HFFc6 (cell line): Measurements from ENCODE around the gene UMODL1. TPM values are rescaled to one million over a fixed set of nuclear protein-coding genes. Genes with fewer than 3 reads are reported as not detected.
A peak's percentile ranks its signal among the peaks of the same experiment; 100 is the strongest.

Experiments used
- DNase-seq: peaks from one replicate; pipeline ENCODE4 v3.0.0-alpha.2; 2018
- H3K27ac Mint-ChIP-seq: 2 replicates; pipeline ENCODE4 v1.8.0; 2020; ENCODE audit warnings: mild to moderate bottlenecking, mixed read lengths
- H3K27me3 Mint-ChIP-seq: 2 replicates; pipeline ENCODE4 v1.8.0; 2021; ENCODE audit warnings: mild to moderate bottlenecking, moderate library complexity, mixed read lengths; ENCODE audit not compliant: insufficient read depth
- H3K36me3 Mint-ChIP-seq: 2 replicates; pipeline ENCODE4 v1.8.0; 2021; ENCODE audit warnings: low read depth, mixed read lengths
- H3K4me1 Mint-ChIP-seq: 2 replicates; pipeline ENCODE4 v1.8.0; 2020; ENCODE audit warnings: low read depth, mixed read lengths
- H3K4me3 Mint-ChIP-seq: 2 replicates; pipeline ENCODE4 v1.8.0; 2020; ENCODE audit warnings: mild to moderate bottlenecking, moderate library complexity, mixed read lengths
- H3K9me3 Mint-ChIP-seq: 2 replicates; pipeline ENCODE4 v1.8.0; 2020; ENCODE audit warnings: mild to moderate bottlenecking, mixed read lengths
- CTCF ChIP-seq: fragments of 200-600 bp; sonication (generic); IDR thresholded peaks from 2 replicates; pipeline ENCODE4 v1.5.0; 2021; ENCODE audit warnings: antibody characterized with exemption, mild to moderate bottlenecking
- total RNA-seq, 6 experiments: library from RNA; stranded (reverse); fragmentation: NEBNext Ultra II Directional; extraction: Animal tissue kit (Norgen Biotek cat#: 25700); gene quantifications; 2 replicates in 1 of 6; 3 replicates in 5 of 6; pipeline ENCODE4 v1.2.3, GENCODE V29; 2021

Gene UMODL1
- total RNA-seq, 6 experiments from 2014 or later: not detected

GRCh38 chr21:42039470-42039901 is 31.6 kb upstream of the UMODL1 start:
- peaks cover 42% of the 10 kb centered on the region for H3K4me1 Mint-ChIP-seq
- no peaks in the 10 kb centered on the region; the same call in 1 of the 2 replicates for H3K27me3 Mint-ChIP-seq

GRCh38 chr21:42039911-42040351 is 31.2 kb upstream of the UMODL1 start:
- Mint-ChIP-seq H3K4me3 (peak overlapping the region; percentile 73), H3K36me3 (peaks cover 12% of the 10 kb centered on the region), H3K9me3 (peaks cover 4% of the 10 kb centered on the region; the same call in 1 of the 2 replicates), H3K27ac (peak overlapping the region; percentile 100), H3K27me3 (no peaks in the 10 kb centered on the region; the same call in 1 of the 2 replicates), H3K4me1 (peaks cover 42% of the 10 kb centered on the region)
- DNase-seq: peak; percentile 72
- TF ChIP-seq CTCF: no peak

More at GRCh38 chr21:42039470-42039901, 31.6 kb upstream of the UMODL1 start:
- TF ChIP-seq CTCF: no peak
- Mint-ChIP-seq H3K9me3 (peaks cover 4% of the 10 kb centered on the region; the same call in 1 of the 2 replicates), H3K4me3 (peak overlapping the region; percentile 73; the same call in 1 of the 2 replicates), H3K36me3 (peaks cover 12% of the 10 kb centered on the region), H3K27ac (peak overlapping the region; percentile 100)
- peak; percentile 27 for DNase-seq

- Mint-ChIP-seq H3K27ac (peak overlapping the region; percentile 100), H3K9me3 (peaks cover 4% of the 10 kb centered on the region; the same call in 1 of the 2 replicates), H3K27me3 (no peaks in the 10 kb centered on the region; the same call in 1 of the 2 replicates), H3K36me3 (peaks cover 12% of the 10 kb centered on the region), H3K4me3 (peak overlapping the region; percentile 73), H3K4me1 (peaks cover 42% of the 10 kb centered on the region)
- no peak for TF ChIP-seq CTCF
- peak; percentile 100 for DNase-seq
These were observed 30.5 kb upstream of the UMODL1 start for GRCh38 chr21:42040411-42041180.

- no peak for TF ChIP-seq CTCF
- Mint-ChIP-seq H3K27ac (peak overlapping the region; percentile 100), H3K36me3 (peaks cover 9% of the 10 kb centered on the region), H3K4me3 (peak overlapping the region; percentile 44; the same call in 1 of the 2 replicates), H3K4me1 (peaks cover 38% of the 10 kb centered on the region), H3K9me3 (peaks cover 4% of the 10 kb centered on the region; the same call in 1 of the 2 replicates), H3K27me3 (no peaks in the 10 kb centered on the region; the same call in 1 of the 2 replicates)
- DNase-seq: no peak
These were observed 29.9 kb upstream of the UMODL1 start for GRCh38 chr21:42041246-42041645.

GRCh38 chr21:42041711-42042110 is 29.4 kb upstream of the UMODL1 start:
- DNase-seq: no peak
- H3K27ac Mint-ChIP-seq: peak overlapping the region; percentile 100

More at GRCh38 chr21:42041711-42042110, 29.4 kb upstream of the UMODL1 start:
- peaks cover 38% of the 10 kb centered on the region for H3K4me1 Mint-ChIP-seq
- H3K9me3 Mint-ChIP-seq: peaks cover 4% of the 10 kb centered on the region; the same call in 1 of the 2 replicates
- H3K4me3 Mint-ChIP-seq: peak overlapping the region; percentile 44; the same call in 1 of the 2 replicates
- peaks cover 6% of the 10 kb centered on the region for H3K36me3 Mint-ChIP-seq
- no peaks in the 10 kb centered on the region; the same call in 1 of the 2 replicates for H3K27me3 Mint-ChIP-seq
- no peak for TF ChIP-seq CTCF
